ENCODE data around the gene PARG. TPM values are rescaled to one million over a fixed set of nuclear protein-coding genes. Genes with fewer than 3 reads are reported as not detected.
"Not testable (repeated sequence)": the region's sequence is repeated elsewhere in the genome, so short reads cannot be mapped to it uniquely, and the experiment has no call there.

The PARG gene
- total and polyA plus RNA-seq, 2 experiments from 2014 or later: 22.1 to 32.8 TPM

DNA sequence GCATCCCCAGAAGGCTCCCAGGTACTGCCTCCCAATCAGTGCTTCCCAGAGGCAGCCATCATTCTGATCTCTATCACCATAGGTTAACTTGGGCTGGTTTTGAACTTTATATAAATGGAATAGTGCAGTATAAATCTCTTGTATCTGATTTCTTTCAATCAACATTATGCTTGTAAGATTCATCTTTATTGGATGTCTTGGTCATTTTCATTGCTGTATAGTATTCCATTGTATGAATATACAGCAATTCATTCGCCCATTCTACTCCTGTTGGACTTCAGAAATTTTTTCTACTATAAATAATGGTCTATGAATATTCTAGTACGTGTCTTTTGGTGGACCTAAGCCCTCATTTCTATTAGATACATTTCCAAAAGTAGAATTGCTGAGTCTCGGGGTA lies 163.6 kb downstream of the PARG start:
- Histone ChIP-seq H3K4me3 (no peak overlapping the region), H3K9me3 (ENCODE audit: low read depth) (no peaks in the 10 kb centered on the region), H3K27me3 (peaks cover 3% of the 10 kb centered on the region), H3K4me1 (ENCODE audit: low read depth) (no peaks in the 10 kb centered on the region), H3K36me3 (no peaks in the 10 kb centered on the region), H3K27ac (no peak overlapping the region)
- DNase-seq (ENCODE audit: low read depth in 1 of 2, low spot score in 1 of 2): no peak
- TF ChIP-seq, protein P1, sequence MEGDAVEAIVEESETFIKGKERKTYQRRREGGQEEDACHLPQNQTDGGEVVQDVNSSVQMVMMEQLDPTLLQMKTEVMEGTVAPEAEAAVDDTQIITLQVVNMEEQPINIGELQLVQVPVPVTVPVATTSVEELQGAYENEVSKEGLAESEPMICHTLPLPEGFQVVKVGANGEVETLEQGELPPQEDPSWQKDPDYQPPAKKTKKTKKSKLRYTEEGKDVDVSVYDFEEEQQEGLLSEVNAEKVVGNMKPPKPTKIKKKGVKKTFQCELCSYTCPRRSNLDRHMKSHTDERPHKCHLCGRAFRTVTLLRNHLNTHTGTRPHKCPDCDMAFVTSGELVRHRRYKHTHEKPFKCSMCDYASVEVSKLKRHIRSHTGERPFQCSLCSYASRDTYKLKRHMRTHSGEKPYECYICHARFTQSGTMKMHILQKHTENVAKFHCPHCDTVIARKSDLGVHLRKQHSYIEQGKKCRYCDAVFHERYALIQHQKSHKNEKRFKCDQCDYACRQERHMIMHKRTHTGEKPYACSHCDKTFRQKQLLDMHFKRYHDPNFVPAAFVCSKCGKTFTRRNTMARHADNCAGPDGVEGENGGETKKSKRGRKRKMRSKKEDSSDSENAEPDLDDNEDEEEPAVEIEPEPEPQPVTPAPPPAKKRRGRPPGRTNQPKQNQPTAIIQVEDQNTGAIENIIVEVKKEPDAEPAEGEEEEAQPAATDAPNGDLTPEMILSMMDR (IDR thresholded peaks at IDR 0.05; ENCODE audit: low read depth, low read length): no peak

DNA sequence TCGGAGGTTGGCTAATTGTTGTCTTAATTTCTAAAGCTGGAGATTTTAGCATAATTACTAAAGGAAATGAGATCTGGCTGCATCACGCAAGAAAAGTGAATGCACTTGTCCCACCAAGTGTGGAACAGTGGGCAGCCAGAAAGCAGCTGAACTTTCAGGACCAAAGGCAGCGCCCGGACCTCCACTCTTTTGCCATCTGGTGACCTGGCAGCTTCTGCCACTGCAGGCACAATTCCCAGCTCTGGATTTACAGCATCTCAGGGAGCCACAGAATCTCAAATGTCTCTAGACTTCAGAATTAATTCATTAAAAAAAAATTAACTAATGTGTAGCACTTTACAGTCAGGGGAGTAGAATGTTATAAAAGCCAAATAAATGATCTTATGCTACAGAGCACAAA lies 165.0 kb downstream of the PARG start:
- H3K4me1 ChIP-seq (ENCODE audit: low read depth): no peaks in the 10 kb centered on the region
- no peak for DNase-seq (ENCODE audit: low read depth in 1 of 2, low spot score in 1 of 2)
- TF ChIP-seq, protein P1 (IDR thresholded peaks at IDR 0.05; ENCODE audit: low read depth, low read length): no peak
- peaks cover 3% of the 10 kb centered on the region for H3K27me3 ChIP-seq
- H3K36me3 ChIP-seq: no peaks in the 10 kb centered on the region
- H3K27ac ChIP-seq: no peak overlapping the region
- no peaks in the 10 kb centered on the region for H3K9me3 ChIP-seq (ENCODE audit: low read depth)
- no peak overlapping the region for H3K4me3 ChIP-seq

DNA sequence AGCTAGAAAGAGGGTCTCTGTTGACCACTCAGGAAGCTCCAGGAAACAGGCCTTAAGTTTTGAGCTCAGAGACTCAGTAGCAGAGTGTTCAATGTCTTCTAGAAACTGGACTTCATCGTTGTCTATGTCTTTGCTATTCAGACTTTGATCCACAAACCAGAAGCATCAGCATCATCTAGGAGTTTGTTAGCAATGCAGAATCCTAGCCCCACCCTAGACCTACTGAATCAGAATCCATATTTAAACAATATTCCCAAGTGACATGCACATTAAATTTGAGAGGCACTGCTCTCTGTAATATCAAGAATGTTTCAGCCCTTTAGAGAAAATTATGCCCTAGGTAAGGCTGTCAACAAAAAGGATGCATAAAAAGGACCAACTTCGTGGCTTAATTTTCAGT lies 166.8 kb downstream of the PARG start:
- no peak for DNase-seq (ENCODE audit: low read depth in 1 of 2, low spot score in 1 of 2)
- Histone ChIP-seq H3K36me3 (no peaks in the 10 kb centered on the region), H3K4me1 (ENCODE audit: low read depth) (no peaks in the 10 kb centered on the region), H3K4me3 (no peak overlapping the region), H3K9me3 (ENCODE audit: low read depth) (no peaks in the 10 kb centered on the region), H3K27me3 (peaks cover 6% of the 10 kb centered on the region), H3K27ac (no peak overlapping the region)
- TF ChIP-seq, protein P1 (IDR thresholded peaks at IDR 0.05; ENCODE audit: low read depth, low read length): no peak

DNA sequence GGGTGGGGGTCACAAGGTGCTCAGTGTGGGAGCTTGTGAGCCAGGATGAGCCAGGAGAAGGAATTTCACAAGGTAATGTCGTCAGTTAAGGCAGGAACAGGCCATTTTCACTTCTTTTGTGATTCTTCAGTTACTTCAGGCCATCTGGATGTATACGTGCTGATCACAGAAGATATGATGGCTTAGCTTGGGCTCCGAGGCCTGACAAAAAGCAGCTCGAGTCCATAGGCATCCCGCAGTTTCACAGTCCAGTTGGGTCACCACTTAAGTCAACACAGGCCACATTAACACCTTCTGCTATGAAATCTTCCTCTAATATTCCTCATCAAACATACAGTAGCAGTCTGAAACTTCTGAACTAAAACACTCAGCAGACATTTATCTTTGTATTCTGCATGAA lies 168.9 kb downstream of the PARG start:
- not testable (repeated sequence) for H3K36me3 ChIP-seq; H3K4me3 ChIP-seq; H3K4me1 ChIP-seq (ENCODE audit: low read depth); DNase-seq (ENCODE audit: low read depth in 1 of 2, low spot score in 1 of 2); H3K9me3 ChIP-seq (ENCODE audit: low read depth); H3K27ac ChIP-seq
- peaks cover 21% of the 10 kb centered on the region for H3K27me3 ChIP-seq

DNA sequence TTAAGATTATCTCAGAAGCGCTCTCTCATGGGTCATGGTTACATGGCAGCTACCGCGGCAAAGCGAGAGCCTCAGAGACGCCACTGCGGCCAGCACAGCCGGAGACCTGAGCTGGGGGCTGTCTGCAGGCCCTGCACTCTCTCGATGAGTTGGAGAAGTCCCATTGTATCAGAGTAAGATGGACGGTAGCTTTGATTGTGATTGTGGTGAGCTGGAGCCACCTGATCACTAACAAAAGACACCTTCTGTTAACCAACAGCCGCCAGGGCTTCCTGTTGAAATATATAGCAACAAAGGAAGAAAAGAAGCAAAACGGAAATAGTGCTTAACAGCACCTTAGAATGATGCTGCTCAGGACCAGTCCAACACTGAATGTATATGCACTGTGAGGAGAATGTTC lies 170.8 kb downstream of the PARG start:
- H3K27me3 ChIP-seq: peaks cover 27% of the 10 kb centered on the region
- H3K36me3 ChIP-seq; DNase-seq (ENCODE audit: low read depth in 1 of 2, low spot score in 1 of 2); H3K27ac ChIP-seq; H3K9me3 ChIP-seq (ENCODE audit: low read depth); H3K4me3 ChIP-seq; H3K4me1 ChIP-seq (ENCODE audit: low read depth): not testable (repeated sequence)

DNA sequence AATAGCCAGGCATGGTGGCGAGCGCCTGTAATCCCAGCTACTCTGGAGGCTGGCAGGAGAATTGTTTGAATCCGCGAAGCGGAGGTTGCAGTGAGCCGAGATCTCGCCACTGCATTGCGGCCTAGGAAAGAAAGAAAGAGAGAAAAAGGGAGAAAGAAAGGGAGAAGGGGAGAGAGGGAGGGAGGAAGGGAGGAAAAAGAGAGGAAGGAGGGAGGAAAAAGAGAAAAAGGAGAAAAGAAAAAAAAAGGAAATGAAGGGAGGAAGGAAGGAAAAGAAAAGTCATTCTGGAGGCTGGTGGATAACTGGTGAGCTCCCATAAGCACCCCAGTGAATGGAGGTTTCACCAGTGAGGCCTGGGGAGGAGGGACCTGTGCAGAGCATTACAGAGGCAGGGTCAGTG lies 172.1 kb downstream of the PARG start:
- Histone ChIP-seq H3K4me1 (ENCODE audit: low read depth) (no peaks in the 10 kb centered on the region), H3K9me3 (ENCODE audit: low read depth) (no peaks in the 10 kb centered on the region), H3K27ac (no peak overlapping the region), H3K27me3 (peaks cover 23% of the 10 kb centered on the region), H3K4me3 (no peak overlapping the region), H3K36me3 (no peaks in the 10 kb centered on the region)
- TF ChIP-seq, protein P1 (IDR thresholded peaks at IDR 0.05; ENCODE audit: low read depth, low read length): no peak
- DNase-seq (ENCODE audit: low read depth in 1 of 2, low spot score in 1 of 2): no peak

DNA sequence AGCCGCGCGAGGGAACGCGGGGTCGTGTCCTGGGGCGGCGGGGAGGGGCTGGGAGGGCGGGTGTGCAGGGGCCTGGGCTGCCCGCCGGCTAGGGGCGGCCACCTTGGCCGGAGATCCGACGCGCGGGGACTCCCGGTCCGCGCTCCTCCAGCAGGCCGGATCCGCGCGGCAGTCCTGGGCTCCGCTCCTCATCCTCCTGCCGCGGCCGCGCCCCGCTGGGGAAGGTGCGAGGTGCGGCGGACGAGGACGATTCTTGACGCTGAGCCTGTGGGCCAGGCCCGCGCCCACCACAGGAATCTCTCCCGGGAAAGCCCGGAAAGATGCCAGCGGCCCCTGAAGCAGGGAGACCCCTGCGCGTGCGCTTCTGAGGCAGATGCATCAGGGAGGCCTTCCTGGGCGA lies 173.1 kb downstream of the PARG start:
- no peak overlapping the region for H3K27ac ChIP-seq
- no peaks in the 10 kb centered on the region for H3K9me3 ChIP-seq (ENCODE audit: low read depth)
- H3K36me3 ChIP-seq: no peaks in the 10 kb centered on the region
- no peak for DNase-seq (ENCODE audit: low read depth in 1 of 2, low spot score in 1 of 2)
- TF ChIP-seq, protein P1 (IDR thresholded peaks at IDR 0.05; ENCODE audit: low read depth, low read length): no peak
- H3K4me1 ChIP-seq (ENCODE audit: low read depth): no peaks in the 10 kb centered on the region
- H3K4me3 ChIP-seq: no peak overlapping the region
- peaks cover 25% of the 10 kb centered on the region for H3K27me3 ChIP-seq

All from cardiac muscle cell (in vitro differentiated cells and primary cell).